ENCODE data around the gene BMERB1.

- TF ChIP-seq POLR2AphosphoS5 (IDR thresholded peaks at IDR 0.05) (no peak), CTCF (IDR thresholded peaks at IDR 0.05) (no peak)
Observed at GRCh38 chr16:15417197-15417596, 17.2 kb upstream of the BMERB1 start.
